ENCODE data around the gene FRMD4A.

Gene FRMD4A

GRCh38 chr10:14010101-14010558 is 320.6 kb downstream of the FRMD4A start:
- FAIRE-seq, result no peak

DNA sequence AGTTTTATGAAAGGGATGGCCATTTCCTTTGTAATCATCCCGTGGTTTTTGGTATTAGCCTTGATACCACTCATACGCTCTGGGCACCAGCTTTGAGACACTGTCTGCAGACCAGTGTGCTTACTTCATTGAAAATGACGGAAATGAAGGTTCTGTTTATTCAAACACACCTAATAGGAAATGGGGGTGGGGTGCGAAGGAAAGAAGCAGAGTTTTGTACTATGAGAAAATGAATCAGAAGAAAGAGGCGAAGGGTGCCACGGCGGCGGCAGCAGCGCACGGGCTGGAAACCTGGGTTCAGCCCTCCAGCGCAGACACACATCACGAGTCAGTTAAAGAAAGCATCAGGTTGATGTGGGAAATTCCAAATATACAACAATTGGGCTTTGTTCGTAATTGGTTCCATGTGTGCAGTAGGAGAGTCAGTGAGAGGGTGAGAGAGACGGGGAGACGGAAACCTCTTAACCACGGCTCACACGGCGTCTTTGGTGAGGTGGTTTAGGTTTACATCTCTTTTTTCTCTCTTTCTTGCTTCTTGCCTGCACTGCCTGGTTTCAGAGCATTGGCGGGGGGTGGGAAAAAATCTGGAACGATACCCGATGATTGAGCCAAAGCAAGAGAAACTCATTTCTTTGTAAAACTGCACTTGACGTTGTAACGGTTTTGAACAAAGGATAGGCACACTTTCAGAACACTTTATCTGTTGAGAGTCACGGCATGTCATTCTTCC is 321.2 kb downstream of the FRMD4A start:
- FAIRE-seq, result no peak

- FAIRE-seq, result no peak
Observed at GRCh38 chr10:14008740-14009080, 322.0 kb downstream of the FRMD4A start.

DNA sequence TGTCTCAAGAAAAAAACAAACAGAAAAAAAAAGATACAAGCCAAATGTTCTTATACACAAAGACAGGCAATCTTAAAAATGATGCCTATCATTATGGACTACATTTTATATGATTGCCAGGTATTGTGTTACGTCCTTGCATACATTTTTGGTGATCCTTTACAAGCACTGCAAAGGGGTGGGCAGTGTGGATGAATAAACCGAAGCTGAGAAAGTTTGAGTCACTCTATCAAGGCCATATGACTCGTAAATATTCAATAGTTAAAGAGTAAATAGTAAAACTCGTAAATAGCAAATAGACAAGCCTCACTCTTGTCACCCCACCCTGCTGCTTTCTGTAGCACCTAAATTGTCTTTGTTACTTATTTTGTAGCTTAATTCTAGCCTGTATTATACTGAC is 326.2 kb downstream of the FRMD4A start:
- no peak for FAIRE-seq

DNA sequence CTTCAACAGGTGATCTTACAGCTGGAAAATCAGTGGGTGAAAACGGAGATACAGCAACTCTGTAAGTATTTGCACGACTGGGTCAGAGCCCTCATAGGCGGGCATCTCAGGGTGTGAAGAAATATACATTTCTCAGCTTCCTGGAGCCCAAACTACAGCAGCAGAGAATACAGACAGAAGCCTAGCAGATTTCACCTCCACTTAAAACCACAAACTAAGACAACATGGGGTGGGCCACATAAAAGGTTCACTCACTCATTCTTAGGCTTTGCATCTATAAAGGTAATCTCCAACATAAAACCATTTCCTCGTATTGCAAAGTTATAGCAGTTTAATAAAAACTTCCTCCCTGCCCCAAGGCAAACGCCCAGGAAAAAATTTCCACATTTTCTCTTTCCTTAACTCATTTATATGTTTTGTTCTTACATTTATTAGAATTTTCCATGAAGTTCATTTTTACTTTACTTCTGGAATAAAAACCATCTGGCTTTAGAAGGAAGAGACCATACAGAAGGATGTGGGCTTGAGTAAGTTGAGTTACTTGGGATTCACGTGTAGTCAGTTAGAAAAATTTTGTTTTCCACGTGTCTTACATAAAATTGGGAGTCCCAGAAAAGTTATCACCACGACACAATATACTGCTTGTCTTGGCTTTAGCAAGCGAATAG is 327.1 kb downstream of the FRMD4A start:
- FAIRE-seq, result no peak

- FAIRE-seq, result no peak
Observed at GRCh38 chr10:14001298-14002040, 329.3 kb downstream of the FRMD4A start.

- no peak for FAIRE-seq
Observed at GRCh38 chr10:13998163-13998835, 332.4 kb downstream of the FRMD4A start.

- FAIRE-seq, result no peak
Observed at GRCh38 chr10:13997650-13998049, 333.1 kb downstream of the FRMD4A start.

- FAIRE-seq, result no peak
Observed at GRCh38 chr10:13994932-13995331, 335.8 kb downstream of the FRMD4A start.

DNA sequence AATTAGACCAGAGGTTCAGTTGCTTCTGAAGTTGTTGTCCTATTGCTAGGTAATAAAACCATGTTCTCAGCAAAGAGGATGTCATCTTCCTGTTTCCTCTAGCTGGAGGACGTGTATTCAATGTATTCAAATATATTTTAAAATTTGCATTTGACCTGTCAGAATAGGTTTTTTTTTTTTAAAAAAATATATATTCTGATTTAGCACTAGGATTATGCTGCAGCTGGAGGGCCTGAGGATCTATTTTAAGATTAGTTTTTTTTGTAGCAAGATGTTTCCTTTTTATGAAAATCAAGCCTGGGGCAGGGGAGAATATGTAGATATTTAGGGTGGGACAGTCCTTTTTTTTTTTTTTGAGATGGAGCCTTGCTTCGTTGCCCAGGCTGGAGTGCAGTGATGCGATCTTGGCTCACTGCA is 337.0 kb downstream of the FRMD4A start:
- no peak for FAIRE-seq

GRCh38 chr10:13993169-13993568 is 337.6 kb downstream of the FRMD4A start:
- no peak for FAIRE-seq

DNA sequence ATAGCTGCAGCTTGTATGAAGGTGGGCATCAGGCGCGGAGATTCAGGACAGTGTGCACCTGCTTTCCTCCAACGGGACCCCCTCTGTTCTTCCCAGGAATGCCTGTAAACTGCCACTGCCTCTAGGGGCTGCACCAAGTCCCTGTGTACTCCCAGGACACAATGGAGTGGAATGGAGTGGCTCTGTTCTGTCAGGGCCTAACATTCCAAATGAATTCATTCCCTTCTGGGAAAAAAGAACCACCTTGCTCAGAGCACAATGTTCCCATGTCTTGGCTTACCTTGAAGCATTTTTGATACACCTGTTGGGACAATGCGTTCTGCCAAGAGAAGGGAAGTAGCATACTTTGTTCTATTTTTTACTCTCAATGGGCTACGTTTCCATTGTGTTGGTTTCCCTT is 339.4 kb downstream of the FRMD4A start:
- no peak for FAIRE-seq

DNA sequence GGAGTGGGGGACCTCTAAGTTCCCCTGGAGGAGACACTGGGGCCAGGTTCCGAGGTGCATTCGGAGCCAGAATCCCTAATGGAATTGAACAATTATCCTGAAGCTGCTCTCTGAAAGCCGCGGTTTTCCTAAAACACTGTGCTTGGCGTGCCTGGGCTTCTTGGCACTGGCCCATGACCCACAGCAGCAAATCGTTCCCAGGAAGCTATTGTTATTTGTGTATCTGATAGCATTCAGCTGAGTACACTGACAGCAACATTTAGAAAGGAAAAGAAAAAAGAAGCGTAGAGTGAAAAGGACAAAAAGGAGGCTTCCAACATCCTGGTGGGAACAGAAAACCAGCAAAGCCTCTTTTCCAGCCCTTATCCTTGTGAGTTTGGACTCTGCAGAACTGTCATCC is 339.8 kb downstream of the FRMD4A start:
- no peak for FAIRE-seq

- FAIRE-seq, result no peak
Observed at GRCh38 chr10:13990392-13990805, 340.3 kb downstream of the FRMD4A start.

DNA sequence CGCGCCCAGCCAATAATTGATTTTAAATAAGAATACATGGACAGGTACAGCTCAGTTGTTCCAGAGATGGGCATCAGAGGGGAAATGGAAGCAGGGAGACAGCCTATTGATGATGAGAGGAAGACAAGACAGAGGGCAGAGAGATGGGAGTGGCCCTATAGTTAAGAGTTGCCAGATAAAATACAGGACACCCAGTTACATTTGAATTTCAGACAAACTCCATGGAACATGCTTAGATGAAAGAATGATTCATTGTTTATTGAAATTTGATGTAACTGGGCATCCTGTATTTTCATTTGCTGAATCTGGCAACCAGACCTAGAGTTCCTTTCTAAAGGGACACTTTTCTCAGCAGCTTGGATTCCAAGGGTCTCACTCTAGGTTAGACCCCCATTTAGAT is 341.1 kb downstream of the FRMD4A start:
- FAIRE-seq, result no peak

DNA sequence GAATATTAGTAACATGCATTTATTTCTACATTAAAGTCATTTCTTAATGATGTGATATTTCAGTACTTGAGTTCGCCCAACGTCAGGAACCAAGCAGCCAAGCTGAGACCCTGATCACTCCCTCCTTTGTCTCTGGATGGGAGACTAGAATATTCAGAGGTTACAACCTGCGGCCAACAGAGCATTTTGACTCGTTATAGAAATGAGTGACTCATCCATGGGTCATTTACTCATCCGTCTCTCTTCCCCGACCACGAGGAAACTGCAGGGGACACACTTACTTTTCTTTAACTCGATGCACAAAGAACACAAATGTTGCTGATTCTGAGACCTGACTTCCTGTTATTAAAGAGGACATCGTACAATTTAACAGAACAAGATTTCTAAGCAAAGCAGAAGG is 343.3 kb downstream of the FRMD4A start:
- FAIRE-seq, result no peak

GRCh38 chr10:13984647-13985155 is 346.0 kb downstream of the FRMD4A start:
- no peak for FAIRE-seq

GRCh38 chr10:13983035-13983434 is 347.7 kb downstream of the FRMD4A start:
- FAIRE-seq, result no peak

DNA sequence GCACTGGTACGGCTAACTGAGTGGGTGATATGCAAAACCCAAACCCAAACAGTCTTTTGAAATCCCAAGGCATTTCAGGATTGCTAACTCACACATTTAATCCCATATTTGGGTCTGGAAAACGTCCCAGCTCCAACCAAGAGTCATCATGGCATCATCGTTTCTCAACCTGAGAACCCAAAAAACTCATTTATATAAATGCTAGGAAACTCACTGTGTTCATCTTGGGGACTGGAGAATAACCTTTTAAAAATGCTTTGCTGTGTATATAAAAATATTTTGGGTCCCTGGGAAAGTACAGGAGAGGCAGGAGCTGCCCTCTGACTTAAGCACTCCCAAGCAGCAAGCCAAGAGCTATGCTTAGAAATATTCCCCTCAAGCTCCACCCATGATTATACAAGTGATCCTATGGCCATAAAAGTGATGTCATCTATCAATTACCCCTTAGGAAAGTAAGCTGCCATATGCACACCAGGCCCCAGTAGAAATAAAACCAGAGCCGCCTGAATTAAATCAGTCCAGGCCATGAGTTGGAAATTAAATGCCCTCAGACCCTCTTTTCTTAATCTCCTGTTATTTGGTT is 352.1 kb downstream of the FRMD4A start:
- FAIRE-seq, result no peak

GRCh38 chr10:13977861-13978532 is 352.7 kb downstream of the FRMD4A start:
- no peak for FAIRE-seq

DNA sequence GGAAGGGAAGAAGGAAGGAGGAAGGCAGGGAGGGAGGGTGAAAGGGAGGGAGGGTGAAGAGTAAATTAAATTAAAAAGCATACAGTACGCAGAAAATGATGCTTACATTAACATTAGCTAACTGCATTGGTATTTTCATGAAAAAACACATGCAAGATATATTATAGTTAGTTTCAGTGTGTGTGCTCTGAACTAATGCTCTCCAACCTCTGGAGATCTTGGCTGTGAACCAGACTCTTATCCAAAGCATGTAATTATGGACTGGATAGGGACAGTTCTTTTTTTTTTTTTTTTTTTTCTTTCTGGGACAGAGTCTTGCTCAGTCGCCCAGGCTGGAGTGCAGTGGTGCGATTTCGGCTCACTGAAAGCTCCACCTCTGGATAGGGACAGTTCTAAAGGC is 357.0 kb downstream of the FRMD4A start:
- FAIRE-seq, result no peak

GRCh38 chr10:13972609-13973008 is 358.1 kb downstream of the FRMD4A start:
- FAIRE-seq, result no peak

Measured in endometrium (tissue), 2 donors.